ENCODE data around the gene AKAP13.
"Not testable (repeated sequence)": the region's sequence is repeated elsewhere in the genome, so short reads cannot be mapped to it uniquely, and the experiment has no call there.

AKAP13 gene

DNA sequence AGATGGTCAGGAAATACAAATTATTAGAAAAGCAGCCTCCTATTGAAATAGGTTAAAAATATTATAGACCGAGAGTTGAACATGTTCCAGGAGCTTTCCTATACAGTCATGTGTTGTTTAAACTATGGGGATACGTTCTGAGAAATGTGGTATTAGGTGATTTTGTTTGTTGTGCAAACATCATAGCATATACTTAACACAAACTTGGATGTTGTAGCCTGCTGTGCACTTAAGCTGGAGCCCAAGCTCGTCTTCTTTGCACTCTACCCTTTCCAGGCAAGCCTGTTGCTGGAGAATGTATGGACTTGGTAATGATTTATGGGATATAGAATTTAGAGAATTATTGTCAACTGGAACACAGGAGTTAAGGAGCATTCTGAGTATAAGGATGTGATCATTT, 140.2 kb downstream of the AKAP13 start:
- no peak overlapping the region for H3K4me3 ChIP-seq (ENCODE audit: low read depth, low read length)

- no peak overlapping the region for H3K4me3 ChIP-seq (ENCODE audit: low read depth, low read length)
These were observed 143.1 kb downstream of the AKAP13 start for GRCh38 chr15:85523530-85523929.

DNA sequence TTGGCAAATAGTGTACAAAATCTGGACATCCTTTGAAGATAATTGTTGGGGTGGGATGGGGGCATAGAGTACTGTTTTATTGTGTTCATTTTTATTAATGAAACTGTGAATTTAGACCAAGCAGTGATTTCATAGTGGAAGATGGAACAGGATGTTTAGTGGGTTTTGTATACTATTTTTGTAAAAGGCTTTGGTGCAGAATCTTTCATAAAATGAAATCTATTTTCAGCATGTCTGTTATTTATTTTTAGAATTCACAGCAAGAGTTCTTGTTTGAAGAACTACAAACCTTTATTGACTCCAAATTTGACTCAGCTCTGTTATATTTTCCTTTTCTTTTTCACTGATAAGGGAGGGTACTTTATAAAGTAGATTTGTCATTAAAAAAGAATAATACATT, 145.4 kb downstream of the AKAP13 start:
- no peak overlapping the region for H3K4me3 ChIP-seq (ENCODE audit: low read depth, low read length)

GRCh38 chr15:85527895-85528294, 147.5 kb downstream of the AKAP13 start:
- no peak overlapping the region for H3K4me3 ChIP-seq (ENCODE audit: low read depth, low read length)

- no peak overlapping the region for H3K4me3 ChIP-seq (ENCODE audit: low read depth, low read length)
These were observed 149.7 kb downstream of the AKAP13 start for GRCh38 chr15:85530079-85530478.

GRCh38 chr15:85531083-85531482, 150.7 kb downstream of the AKAP13 start:
- no peak overlapping the region for H3K4me3 ChIP-seq (ENCODE audit: low read depth, low read length)

DNA sequence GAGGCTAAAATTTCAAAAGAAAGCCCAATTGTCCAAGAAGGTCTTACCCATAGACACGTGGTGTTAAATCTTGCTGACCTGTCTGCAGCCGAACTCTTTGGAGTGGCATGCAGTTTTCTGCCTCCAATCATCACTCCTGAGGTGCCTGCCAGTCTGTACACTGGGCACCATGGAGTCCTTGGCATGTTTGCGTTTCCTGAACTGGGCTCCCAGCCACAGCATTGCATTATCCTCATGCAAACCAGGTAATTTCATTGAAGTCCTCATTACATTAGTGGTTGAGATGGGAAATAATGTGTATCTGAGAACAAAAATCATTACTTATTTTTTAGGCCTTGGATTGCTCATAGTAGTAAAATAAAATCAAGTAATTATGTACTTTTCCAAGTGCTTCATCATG, 152.3 kb downstream of the AKAP13 start:
- no peak overlapping the region for H3K4me3 ChIP-seq (ENCODE audit: low read depth, low read length)

- no peak overlapping the region for H3K4me3 ChIP-seq (ENCODE audit: low read depth, low read length)
These were observed 153.6 kb downstream of the AKAP13 start for GRCh38 chr15:85534031-85534430.

- not testable (repeated sequence) for H3K4me3 ChIP-seq (ENCODE audit: low read depth, low read length)
These were observed 155.3 kb downstream of the AKAP13 start for GRCh38 chr15:85535533-85536330.

DNA sequence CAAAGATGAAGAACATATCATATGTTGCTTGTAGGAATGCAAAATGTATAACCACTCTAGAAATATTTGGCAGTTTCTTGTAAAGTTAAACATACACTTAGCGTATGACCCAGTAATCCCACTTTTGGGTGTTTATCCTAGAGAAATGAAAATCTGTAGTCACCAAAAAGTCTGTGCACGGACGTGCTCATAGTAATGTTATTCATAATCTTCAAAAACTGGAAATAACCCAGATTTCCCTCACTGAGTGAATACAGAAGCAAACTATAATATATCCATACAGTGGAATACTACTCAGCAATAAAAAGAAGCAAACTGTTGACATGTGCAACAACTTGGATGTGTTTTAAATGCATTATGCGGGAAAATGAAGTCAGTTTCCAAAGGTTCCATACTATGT, 155.9 kb downstream of the AKAP13 start:
- H3K4me3 ChIP-seq (ENCODE audit: low read depth, low read length) = no peak overlapping the region

GRCh38 chr15:85539491-85539890, 159.1 kb downstream of the AKAP13 start:
- H3K4me3 ChIP-seq (ENCODE audit: low read depth, low read length) = no peak overlapping the region

- no peak overlapping the region for H3K4me3 ChIP-seq (ENCODE audit: low read depth, low read length)
These were observed 159.8 kb downstream of the AKAP13 start for GRCh38 chr15:85540085-85540797.

DNA sequence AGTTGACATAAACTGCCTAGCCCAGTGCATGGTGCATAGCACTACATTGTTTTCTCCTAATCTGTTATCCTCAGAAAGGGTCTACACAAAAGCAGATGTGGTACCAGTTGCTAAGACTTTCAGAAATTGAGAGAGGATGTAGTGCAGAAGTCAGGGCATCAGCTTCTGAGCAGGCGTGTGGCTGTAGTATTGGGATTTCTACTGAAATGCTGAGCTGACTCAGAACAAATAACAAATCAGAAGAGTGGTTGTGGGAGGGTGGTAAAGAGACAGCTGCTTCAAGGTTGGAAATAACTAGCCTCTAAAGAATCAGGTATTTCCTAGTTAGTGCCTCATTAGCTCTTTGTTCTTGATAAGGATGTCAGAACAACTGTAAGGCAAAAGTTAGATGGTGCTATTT, 161.3 kb downstream of the AKAP13 start:
- no peak overlapping the region for H3K4me3 ChIP-seq (ENCODE audit: low read depth, low read length)

- H3K4me3 ChIP-seq (ENCODE audit: low read depth, low read length) = no peak overlapping the region
These were observed 162.1 kb downstream of the AKAP13 start for GRCh38 chr15:85542488-85542887.

GRCh38 chr15:85542895-85543331, 162.5 kb downstream of the AKAP13 start:
- H3K4me3 ChIP-seq (ENCODE audit: low read depth, low read length) = no peak overlapping the region

GRCh38 chr15:85543741-85544155, 163.3 kb downstream of the AKAP13 start:
- H3K4me3 ChIP-seq (ENCODE audit: low read depth, low read length) = no peak overlapping the region

GRCh38 chr15:85545185-85545584, 164.8 kb downstream of the AKAP13 start:
- no peak overlapping the region for H3K4me3 ChIP-seq (ENCODE audit: low read depth, low read length)

DNA sequence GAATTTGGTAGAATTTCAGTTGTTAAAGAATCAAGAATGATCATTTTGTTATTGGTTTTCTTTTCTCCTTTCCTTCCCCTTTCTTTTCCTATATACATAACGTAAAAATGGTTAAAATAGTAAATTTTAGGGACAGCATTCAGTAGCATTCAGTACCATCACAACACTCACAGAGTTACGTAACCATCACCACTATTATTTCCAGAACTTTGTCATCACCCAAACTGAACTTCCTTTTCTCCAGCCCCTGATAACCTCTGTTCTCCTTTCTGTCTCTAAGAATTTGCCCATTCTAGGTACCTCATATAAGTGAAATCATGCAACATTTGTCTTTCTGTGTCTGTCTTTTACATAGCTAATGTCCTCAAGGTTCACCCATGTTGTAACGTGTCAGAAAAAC, 165.3 kb downstream of the AKAP13 start:
- H3K4me3 ChIP-seq (ENCODE audit: low read depth, low read length) = no peak overlapping the region

GRCh38 chr15:85547386-85547785, 167.0 kb downstream of the AKAP13 start:
- H3K4me3 ChIP-seq (ENCODE audit: low read depth, low read length) = no peak overlapping the region

DNA sequence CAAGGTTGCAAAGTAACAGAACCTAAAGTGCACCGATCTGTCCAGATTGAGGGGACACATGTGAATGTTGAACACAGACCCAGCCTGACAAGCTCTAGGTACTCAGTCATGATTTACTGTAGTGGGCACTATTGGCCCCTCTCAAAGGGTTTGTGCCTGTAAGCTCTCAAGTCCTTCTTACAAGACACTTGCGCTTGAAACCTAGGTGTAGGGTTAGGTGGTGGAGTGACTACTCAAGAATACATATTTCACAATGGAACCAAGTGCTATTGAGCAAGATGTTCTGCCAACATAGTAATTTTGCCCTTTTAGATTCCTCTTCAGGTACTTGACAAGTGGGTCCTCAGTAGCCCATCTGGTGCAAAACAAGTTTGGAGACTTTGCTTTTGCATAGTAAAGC, 169.9 kb downstream of the AKAP13 start:
- H3K4me3 ChIP-seq (ENCODE audit: low read depth, low read length) = no peak overlapping the region

DNA sequence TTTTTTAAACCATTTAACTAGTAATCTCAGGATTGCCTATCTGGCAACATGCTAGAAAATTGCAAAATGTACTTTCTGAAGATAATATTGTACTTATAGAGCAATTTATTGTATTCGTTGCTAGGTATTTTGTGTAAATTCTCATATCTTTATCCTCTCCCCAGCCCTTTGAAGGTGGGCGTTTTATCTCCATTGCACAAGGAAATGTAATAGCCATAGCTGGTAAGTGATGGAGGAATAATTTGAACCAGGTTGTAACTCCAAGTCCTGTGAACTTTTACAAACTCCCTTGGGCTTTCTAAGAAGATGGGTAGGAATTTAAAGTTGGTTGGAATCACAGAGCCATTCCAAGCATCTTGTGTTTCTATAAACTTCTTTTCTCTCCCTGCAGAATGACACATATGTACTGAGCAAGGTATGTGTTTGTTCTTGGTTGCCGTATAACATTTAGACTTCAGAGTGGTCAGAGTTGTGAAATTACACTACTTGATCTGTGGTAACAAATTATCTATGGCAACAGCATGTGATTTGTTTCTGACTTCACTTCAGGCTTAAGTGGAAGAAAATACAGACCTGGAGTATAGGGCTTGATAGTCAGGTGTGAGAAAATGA, 170.9 kb downstream of the AKAP13 start:
- no peak overlapping the region for H3K4me3 ChIP-seq (ENCODE audit: low read depth, low read length)

Data from iPS-11a (cell line).